HG02623 (cell line): ENCODE data around the gene ISCU.

Experiments
- ATAC-seq: cut with Tn5 transposase; IDR thresholded peaks from one replicate; pipeline ENCODE4 v1.9.1; 2021; ENCODE audit warnings: moderate library complexity; ENCODE audit not compliant: unreplicated experiment

The ISCU gene

GRCh38 chr12:108602209-108602705 lies 39.9 kb downstream of the ISCU start:
- ATAC-seq = no peak

GRCh38 chr12:108602976-108603704 lies 40.7 kb downstream of the ISCU start:
- ATAC-seq = no peak

- no peak for ATAC-seq
Observed at GRCh38 chr12:108603743-108604142, 41.3 kb downstream of the ISCU start.

- no peak for ATAC-seq
Observed at GRCh38 chr12:108604208-108604941, 42.0 kb downstream of the ISCU start.

GRCh38 chr12:108605000-108605689 lies 42.7 kb downstream of the ISCU start:
- no peak for ATAC-seq

GRCh38 chr12:108605690-108606406 lies 43.5 kb downstream of the ISCU start:
- ATAC-seq = no peak

- ATAC-seq = no peak
Observed at GRCh38 chr12:108606492-108606891, 44.1 kb downstream of the ISCU start.

GRCh38 chr12:108607981-108608600 lies 45.7 kb downstream of the ISCU start:
- ATAC-seq = no peak

- no peak for ATAC-seq
Observed at GRCh38 chr12:108608616-108609015, 46.2 kb downstream of the ISCU start.

GRCh38 chr12:108609537-108610335 lies 47.3 kb downstream of the ISCU start:
- ATAC-seq = no peak

GRCh38 chr12:108610336-108610815 lies 48.0 kb downstream of the ISCU start:
- ATAC-seq = no peak

GRCh38 chr12:108610856-108611605 lies 48.6 kb downstream of the ISCU start:
- ATAC-seq = no peak

GRCh38 chr12:108611884-108612415 lies 49.6 kb downstream of the ISCU start:
- ATAC-seq = no peak

GRCh38 chr12:108612788-108613282 lies 50.4 kb downstream of the ISCU start:
- no peak for ATAC-seq

- no peak for ATAC-seq
Observed at GRCh38 chr12:108613548-108613947, 51.2 kb downstream of the ISCU start.

GRCh38 chr12:108614041-108614440 lies 51.6 kb downstream of the ISCU start:
- ATAC-seq = no peak

GRCh38 chr12:108614639-108615038 lies 52.2 kb downstream of the ISCU start:
- ATAC-seq = no peak

- no peak for ATAC-seq
Observed at GRCh38 chr12:108615918-108616317, 53.5 kb downstream of the ISCU start.
